SW480 (cell line): ENCODE measurements around the gene CCDC124.
"Not testable (repeated sequence)": the region's sequence is repeated elsewhere in the genome, so short reads cannot be mapped to it uniquely, and the experiment has no call there.

ENCODE experiments used
- DNase-seq: peaks from one replicate; pipeline ENCODE4 v3.0.0-alpha.2; 2016; ENCODE audit warnings: low spot score

Gene CCDC124

DNA sequence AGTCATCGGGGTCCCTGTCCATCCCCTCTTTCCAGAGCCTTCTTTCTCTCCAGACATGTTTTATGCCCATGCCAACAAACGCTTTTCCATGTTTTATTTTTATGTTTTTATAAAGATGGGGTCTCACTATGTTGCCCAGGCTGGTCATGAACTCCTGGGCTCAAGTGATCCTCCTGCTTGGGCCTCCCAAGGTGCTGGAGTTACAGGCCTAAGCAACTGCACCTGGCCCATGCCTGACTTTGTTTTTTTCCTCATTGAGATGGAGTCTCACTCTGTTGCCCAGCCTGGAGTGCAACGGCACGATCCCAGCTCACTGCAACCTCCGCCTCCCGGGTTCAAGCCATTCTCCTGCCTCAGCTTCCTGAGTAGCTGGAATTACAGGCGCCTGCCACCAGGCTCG lies 53.8 kb downstream of the CCDC124 start:
- not testable (repeated sequence) for DNase-seq

DNA sequence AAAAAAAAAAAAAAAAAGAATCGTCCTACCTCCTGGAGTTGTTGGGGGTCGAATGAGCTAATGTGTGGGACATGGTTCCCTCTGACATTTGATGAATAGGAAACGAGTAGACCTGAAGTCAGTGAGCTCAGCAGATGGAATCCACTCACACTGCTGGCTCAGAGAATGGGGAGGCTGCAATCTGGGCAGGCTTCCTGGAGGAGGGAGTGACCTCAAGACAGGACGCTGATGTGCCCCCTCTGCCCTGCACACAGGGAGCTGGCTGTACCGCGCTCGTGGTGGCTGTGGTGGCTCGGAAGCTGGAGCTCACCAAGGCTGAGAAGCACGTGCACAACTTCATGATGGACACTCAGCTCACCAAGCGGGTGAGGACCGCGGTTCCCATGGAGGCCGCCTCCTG lies 55.3 kb downstream of the CCDC124 start:
- DNase-seq = no peak

DNA sequence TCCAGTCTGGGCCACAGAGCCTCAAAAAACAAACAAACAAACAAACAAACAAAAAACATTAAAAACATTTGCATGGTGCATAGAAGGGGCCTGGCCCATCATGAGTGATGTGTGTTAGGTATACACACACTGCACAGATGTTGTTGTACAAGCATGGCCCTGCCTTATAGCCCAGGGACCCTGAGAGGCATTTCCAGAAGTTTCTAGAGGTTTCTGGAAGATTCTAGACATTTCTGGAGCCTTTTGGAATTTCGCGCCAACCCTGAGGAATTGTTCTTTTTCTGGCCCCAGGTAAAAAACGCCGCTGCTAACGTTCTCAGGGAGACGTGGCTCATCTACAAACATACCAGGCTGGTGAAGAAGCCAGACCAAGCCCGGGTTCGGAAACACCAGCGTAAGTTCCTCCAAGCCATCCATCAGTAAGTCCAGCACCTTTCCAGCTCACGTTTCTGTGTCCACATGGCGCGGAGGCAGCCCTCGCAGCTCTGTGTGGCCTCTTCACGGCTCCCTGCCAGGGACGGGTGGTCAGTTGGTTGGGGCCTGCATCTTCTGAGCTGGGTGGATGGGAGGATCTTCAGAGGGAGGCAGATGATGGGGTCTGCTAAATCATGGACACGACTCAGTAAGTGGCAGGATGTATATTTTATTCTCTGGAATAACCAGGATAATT lies 56.7 kb downstream of the CCDC124 start:
- no peak for DNase-seq

DNA sequence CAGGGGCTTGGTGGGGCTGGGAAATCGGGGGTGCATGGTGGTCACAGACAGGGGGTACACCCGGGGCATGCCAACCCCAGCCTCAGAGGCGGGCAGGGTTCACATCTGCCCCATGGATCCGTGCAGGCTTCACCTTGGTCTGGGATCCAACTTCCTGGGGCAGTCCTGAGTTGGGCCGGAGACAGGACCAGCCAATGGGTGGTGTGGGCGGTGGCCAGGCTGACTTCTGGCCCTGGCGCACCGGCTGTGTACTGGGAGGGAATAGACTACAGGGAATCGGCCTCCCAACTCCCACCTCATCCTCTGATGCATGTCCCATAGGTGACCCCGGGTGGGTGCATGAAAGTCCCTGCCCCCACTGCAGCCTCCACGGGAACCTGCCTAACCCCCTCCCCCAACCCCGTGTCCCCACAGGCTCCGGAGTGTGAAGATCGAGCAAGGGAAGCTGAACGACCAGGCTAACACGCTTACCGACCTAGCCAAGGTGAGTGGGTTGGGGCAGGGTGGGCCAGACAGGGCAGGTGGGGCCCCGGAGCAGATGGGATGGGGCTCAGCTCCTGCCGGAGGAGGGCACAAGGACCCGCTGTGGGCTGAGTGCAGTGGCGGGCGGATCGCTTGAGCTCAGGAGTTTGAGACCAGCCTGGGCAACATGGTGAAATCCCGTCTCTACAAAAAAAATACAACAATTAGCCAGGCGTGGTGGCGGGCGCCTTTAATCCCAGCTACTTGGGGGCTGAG lies 60.4 kb downstream of the CCDC124 start:
- no peak for DNase-seq
